Measurements from ENCODE around the gene NCKAP5L.

NCKAP5L gene

DNA sequence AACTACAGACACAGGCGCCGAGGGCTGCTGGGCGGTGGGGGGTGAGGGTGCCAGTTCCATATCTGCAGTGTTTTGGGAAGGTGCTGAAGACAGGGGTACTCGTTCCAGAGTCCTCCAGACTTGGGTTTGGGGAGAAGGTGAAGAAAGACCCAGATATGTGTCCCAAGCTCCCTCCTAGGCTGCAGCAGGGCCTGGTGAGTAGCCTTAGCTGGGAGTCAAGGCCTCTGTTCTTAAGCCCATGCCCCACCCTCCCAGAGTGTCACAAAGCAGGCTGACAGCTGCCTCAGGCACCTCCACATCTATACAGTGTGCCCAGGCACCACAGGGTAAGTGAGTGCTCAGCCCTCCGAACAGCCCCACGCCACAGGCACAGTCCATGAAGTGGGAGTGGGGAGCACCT lies 4.3 kb downstream of the NCKAP5L start:
- no peak overlapping the region for H3K4me3 ChIP-seq (ENCODE audit: low read depth, low read length)
- TF ChIP-seq MYC (IDR thresholded peaks at IDR 0.05; ENCODE audit: low read depth, low read length) (no peak), POLR2A (IDR thresholded peaks at IDR 0.05; ENCODE audit: extremely low read depth, insufficient read length) (no peak)
- TF ChIP-seq, protein P1, sequence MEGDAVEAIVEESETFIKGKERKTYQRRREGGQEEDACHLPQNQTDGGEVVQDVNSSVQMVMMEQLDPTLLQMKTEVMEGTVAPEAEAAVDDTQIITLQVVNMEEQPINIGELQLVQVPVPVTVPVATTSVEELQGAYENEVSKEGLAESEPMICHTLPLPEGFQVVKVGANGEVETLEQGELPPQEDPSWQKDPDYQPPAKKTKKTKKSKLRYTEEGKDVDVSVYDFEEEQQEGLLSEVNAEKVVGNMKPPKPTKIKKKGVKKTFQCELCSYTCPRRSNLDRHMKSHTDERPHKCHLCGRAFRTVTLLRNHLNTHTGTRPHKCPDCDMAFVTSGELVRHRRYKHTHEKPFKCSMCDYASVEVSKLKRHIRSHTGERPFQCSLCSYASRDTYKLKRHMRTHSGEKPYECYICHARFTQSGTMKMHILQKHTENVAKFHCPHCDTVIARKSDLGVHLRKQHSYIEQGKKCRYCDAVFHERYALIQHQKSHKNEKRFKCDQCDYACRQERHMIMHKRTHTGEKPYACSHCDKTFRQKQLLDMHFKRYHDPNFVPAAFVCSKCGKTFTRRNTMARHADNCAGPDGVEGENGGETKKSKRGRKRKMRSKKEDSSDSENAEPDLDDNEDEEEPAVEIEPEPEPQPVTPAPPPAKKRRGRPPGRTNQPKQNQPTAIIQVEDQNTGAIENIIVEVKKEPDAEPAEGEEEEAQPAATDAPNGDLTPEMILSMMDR (IDR thresholded peaks at IDR 0.05; ENCODE audit: low read depth, low read length) = no peak
- TF ChIP-seq, protein P2, sequence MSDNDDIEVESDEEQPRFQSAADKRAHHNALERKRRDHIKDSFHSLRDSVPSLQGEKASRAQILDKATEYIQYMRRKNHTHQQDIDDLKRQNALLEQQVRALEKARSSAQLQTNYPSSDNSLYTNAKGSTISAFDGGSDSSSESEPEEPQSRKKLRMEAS (IDR thresholded peaks at IDR 0.05; ENCODE audit: low read depth, low read length) = no peak
- DNase-seq (ENCODE audit: low read depth) = no peak

DNA sequence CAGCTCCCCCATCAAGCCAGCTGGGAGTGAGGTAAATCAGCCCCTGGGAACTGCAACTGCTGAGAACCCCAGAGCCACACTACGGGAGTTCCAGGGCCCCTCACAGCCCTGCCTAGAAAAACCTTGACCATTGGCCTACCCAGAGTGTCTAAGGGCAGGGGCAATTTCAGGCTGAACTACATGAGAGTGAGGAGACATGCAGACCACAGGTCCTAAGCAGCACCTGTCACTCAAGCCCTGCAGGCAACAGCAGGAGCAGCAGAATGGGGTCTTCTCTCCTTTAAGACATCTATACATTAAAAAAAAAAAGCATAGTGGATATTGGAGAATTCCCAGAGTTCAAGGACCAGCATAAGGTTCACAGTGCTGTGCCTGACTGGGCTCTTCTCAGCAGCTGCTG lies 4.9 kb downstream of the NCKAP5L start:
- no peak for DNase-seq (ENCODE audit: low read depth)
- TF ChIP-seq MYC (IDR thresholded peaks at IDR 0.05; ENCODE audit: low read depth, low read length) = no peak
- TF ChIP-seq POLR2A (IDR thresholded peaks at IDR 0.05; ENCODE audit: extremely low read depth, insufficient read length) = no peak
- TF ChIP-seq, protein P2 (IDR thresholded peaks at IDR 0.05; ENCODE audit: low read depth, low read length) = no peak
- TF ChIP-seq, protein P1 (IDR thresholded peaks at IDR 0.05; ENCODE audit: low read depth, low read length) = no peak
- no peak overlapping the region for H3K4me3 ChIP-seq (ENCODE audit: low read depth, low read length)

DNA sequence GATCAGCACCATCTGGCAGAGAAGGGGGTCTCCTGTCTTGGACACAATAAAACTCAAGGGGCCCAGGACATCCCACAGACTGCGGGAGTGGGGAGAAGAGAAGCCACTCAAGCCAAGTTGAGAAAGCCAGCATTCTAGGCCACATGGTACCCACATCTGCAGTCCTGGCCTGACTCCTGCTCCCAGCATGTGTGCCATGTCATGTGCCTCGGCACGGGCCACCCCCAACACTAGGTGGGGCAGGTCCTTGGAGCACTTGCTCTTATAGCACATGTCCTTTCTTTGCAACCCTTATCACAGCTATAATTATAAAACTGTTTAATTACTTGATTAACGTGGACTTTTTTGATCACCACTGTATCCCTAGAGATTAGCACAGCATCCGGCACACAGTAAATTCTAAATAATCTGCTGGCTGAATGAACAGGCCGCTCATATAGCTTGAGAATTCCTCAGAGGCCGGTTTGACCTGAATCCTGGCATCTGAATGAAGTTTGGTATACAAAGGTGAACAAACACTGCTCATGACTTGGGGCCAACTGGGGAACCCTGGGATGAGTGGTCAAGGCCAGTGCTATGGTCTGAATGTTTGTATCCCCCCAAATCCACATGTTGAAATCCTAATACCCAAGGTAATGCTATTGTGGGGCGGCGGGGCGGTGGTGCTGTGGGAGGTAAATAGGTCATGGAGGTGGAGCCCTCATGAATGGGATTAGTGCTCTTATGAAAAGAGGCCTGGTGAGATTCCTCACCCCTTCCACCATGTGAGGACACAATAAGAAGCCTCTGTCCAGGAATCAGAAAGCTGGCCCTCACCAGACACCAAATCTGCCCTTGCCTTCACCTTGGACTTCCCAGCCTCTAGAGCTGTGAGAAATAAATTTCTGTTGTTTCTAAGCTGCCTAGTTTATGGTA lies 6.6 kb downstream of the NCKAP5L start:
- no peak for TF ChIP-seq POLR2A (IDR thresholded peaks at IDR 0.05; ENCODE audit: extremely low read depth, insufficient read length)
- TF ChIP-seq, protein P2 (IDR thresholded peaks at IDR 0.05; ENCODE audit: low read depth, low read length) = no peak
- TF ChIP-seq, protein P1 (IDR thresholded peaks at IDR 0.05; ENCODE audit: low read depth, low read length) = no peak
- DNase-seq (ENCODE audit: low read depth) = peak; percentile 20
- H3K4me3 ChIP-seq (ENCODE audit: low read depth, low read length) = no peak overlapping the region

DNA sequence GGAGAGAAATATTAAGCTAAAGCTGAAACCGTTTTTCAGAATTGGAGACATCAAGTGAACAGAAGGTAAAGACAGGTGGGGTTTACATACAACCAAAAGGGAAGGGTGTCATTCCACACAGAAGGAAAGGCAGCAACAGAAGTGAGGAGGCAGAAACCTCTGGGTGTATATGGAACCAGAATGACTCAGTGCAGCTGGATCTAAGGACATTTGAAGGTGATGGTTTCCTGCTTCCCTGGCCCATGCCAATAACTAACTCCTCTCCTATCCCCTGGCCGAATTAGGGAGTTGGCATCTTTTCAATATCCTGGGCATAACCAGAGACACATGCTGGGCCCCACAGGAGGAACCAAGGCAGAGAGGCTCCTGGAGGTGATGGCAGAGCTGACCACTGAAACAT lies 8.4 kb downstream of the NCKAP5L start:
- TF ChIP-seq MYC (IDR thresholded peaks at IDR 0.05; ENCODE audit: low read depth, low read length) (no peak), POLR2A (IDR thresholded peaks at IDR 0.05; ENCODE audit: extremely low read depth, insufficient read length) (no peak)
- TF ChIP-seq, protein P1 (IDR thresholded peaks at IDR 0.05; ENCODE audit: low read depth, low read length) = no peak
- TF ChIP-seq, protein P2 (IDR thresholded peaks at IDR 0.05; ENCODE audit: low read depth, low read length) = no peak
- DNase-seq (ENCODE audit: low read depth) = no peak
- H3K4me3 ChIP-seq (ENCODE audit: low read depth, low read length) = no peak overlapping the region

DNA sequence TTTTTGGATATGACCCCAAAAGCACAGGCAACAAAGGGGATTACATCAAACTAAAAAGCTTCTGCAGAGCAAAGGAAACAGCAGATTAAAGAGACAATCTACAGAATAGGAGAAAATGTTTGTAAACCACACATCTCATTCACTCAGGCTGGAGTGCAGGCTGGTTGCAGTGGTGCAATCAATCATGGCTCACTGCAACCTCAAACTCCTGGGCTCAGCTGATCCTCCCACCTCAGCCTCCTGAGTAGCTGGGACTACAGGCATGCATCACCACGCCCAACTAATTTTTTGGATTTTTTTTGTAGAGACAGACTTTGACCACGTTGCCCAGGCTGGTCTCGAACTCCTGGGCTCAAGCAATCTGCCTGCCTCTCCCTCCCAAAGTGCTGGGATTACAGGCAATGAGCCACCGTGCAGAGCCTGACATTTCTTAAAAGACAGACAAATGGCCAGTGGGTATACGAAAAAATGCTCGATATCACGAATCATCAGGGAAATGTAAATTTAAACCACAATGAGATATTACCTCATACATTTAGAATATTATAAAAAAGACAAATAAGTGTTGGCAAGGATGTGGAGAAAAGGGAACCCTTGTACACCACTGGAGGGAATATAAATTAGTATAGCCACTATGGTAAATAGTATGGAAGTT lies 9.8 kb downstream of the NCKAP5L start:
- TF ChIP-seq, protein P1 (IDR thresholded peaks at IDR 0.05; ENCODE audit: low read depth, low read length) = no peak
- TF ChIP-seq MYC (IDR thresholded peaks at IDR 0.05; ENCODE audit: low read depth, low read length) (no peak), POLR2A (IDR thresholded peaks at IDR 0.05; ENCODE audit: extremely low read depth, insufficient read length) (no peak)
- TF ChIP-seq, protein P2 (IDR thresholded peaks at IDR 0.05; ENCODE audit: low read depth, low read length) = no peak
- no peak overlapping the region for H3K4me3 ChIP-seq (ENCODE audit: low read depth, low read length)
- peak; percentile 54 for DNase-seq (ENCODE audit: low read depth)

Measured in NB4 (cell line).